Stimulated activated effector memory CD8-positive, alpha-beta T cell treated with anti-CD3 and anti-CD28 coated beads, Interleukin-12 subunit alpha, Interleukin-12 subunit beta, amount 100 ng/mL, for 72 hours (primary cell): ENCODE data around the gene ZSCAN5C.
A peak's percentile ranks its signal among the peaks of the same experiment; 100 is the strongest.
"Not testable (repeated sequence)": the region's sequence is repeated elsewhere in the genome, so short reads cannot be mapped to it uniquely, and the experiment has no call there.

Source experiments
- ATAC-seq: fragments of 150-1000 bp; cut with Tn5 transposase; 2 replicates; pipeline ENCODE4 v1.10.0; 2021
- DNase-seq, 2 donors: peaks; one replicate each; pipeline ENCODE4 v3.0.0; 2021 to 2022; ENCODE audit warnings: low spot score in 2 of 2
- H3K27ac Mint-ChIP-seq: one replicate; pipeline ENCODE4 v1.8.0; 2022; ENCODE audit warnings: mild to moderate bottlenecking, mixed read lengths
- H3K36me3 Mint-ChIP-seq: one replicate; pipeline ENCODE4 v1.8.0; 2022; ENCODE audit warnings: mild to moderate bottlenecking, mixed read lengths
- H3K4me1 Mint-ChIP-seq: one replicate; pipeline ENCODE4 v1.8.0; 2022; ENCODE audit warnings: mixed read lengths
- H3K4me3 Mint-ChIP-seq: one replicate; pipeline ENCODE4 v1.8.0; 2022; ENCODE audit warnings: mild to moderate bottlenecking, mixed read lengths
- H3K9me3 Mint-ChIP-seq: one replicate; pipeline ENCODE4 v1.8.0; 2022; ENCODE audit warnings: mixed read lengths

ZSCAN5C gene

GRCh38 chr19:56218961-56219360, 16.9 kb downstream of the ZSCAN5C start:
- ATAC-seq = no peak
- no peaks in the 10 kb centered on the region for H3K4me1 Mint-ChIP-seq
- no peak for DNase-seq

GRCh38 chr19:56221442-56221841, 19.4 kb downstream of the ZSCAN5C start:
- H3K36me3 Mint-ChIP-seq = peaks cover 10% of the 10 kb centered on the region
- H3K4me1 Mint-ChIP-seq, H3K9me3 Mint-ChIP-seq, H3K4me3 Mint-ChIP-seq, H3K27ac Mint-ChIP-seq, ATAC-seq, DNase-seq: not testable (repeated sequence)

More at GRCh38 chr19:56218961-56219360, 16.9 kb downstream of the ZSCAN5C start:
- H3K27ac Mint-ChIP-seq = no peak overlapping the region
- H3K9me3 Mint-ChIP-seq = no peaks in the 10 kb centered on the region
- H3K4me3 Mint-ChIP-seq = no peak overlapping the region
- peaks cover 10% of the 10 kb centered on the region for H3K36me3 Mint-ChIP-seq

GRCh38 chr19:56221851-56222250, 19.8 kb downstream of the ZSCAN5C start:
- no peak for DNase-seq
- no peak for ATAC-seq
- no peak overlapping the region for H3K27ac Mint-ChIP-seq
- peaks cover 10% of the 10 kb centered on the region for H3K36me3 Mint-ChIP-seq
- H3K4me3 Mint-ChIP-seq = no peak overlapping the region
- H3K4me1 Mint-ChIP-seq = no peaks in the 10 kb centered on the region
- no peaks in the 10 kb centered on the region for H3K9me3 Mint-ChIP-seq

- Mint-ChIP-seq H3K36me3 (peaks cover 10% of the 10 kb centered on the region), H3K4me1 (no peaks in the 10 kb centered on the region), H3K4me3 (no peak overlapping the region), H3K27ac (no peak overlapping the region), H3K9me3 (no peaks in the 10 kb centered on the region)
- ATAC-seq (no peak), DNase-seq (no peak)
Measured at GRCh38 chr19:56222901-56223300, 20.8 kb downstream of the ZSCAN5C start.

- Mint-ChIP-seq H3K9me3 (no peaks in the 10 kb centered on the region), H3K4me1 (no peaks in the 10 kb centered on the region), H3K36me3 (peaks cover 10% of the 10 kb centered on the region), H3K4me3 (no peak overlapping the region), H3K27ac (no peak overlapping the region)
- ATAC-seq = no peak
- no peak for DNase-seq
Measured at GRCh38 chr19:56223481-56223880, 21.4 kb downstream of the ZSCAN5C start.

GRCh38 chr19:56245121-56245740, 43.2 kb downstream of the ZSCAN5C start:
- DNase-seq = no peak
- H3K4me1 Mint-ChIP-seq = no peaks in the 10 kb centered on the region
- no peaks in the 10 kb centered on the region for H3K36me3 Mint-ChIP-seq
- no peak for ATAC-seq
- H3K9me3 Mint-ChIP-seq = no peaks in the 10 kb centered on the region
- H3K27ac Mint-ChIP-seq = no peak overlapping the region
- H3K4me3 Mint-ChIP-seq = no peak overlapping the region

GRCh38 chr19:56245764-56246163, 43.7 kb downstream of the ZSCAN5C start:
- H3K36me3 Mint-ChIP-seq, H3K4me1 Mint-ChIP-seq, H3K4me3 Mint-ChIP-seq, H3K27ac Mint-ChIP-seq, ATAC-seq, DNase-seq, H3K9me3 Mint-ChIP-seq: not testable (repeated sequence)

GRCh38 chr19:56248736-56249338, 46.8 kb downstream of the ZSCAN5C start:
- not testable (repeated sequence) for DNase-seq, H3K4me1 Mint-ChIP-seq, ATAC-seq, H3K9me3 Mint-ChIP-seq, H3K27ac Mint-ChIP-seq, H3K4me3 Mint-ChIP-seq, H3K36me3 Mint-ChIP-seq

GRCh38 chr19:56252699-56253422, 50.8 kb downstream of the ZSCAN5C start:
- no peaks in the 10 kb centered on the region for H3K9me3 Mint-ChIP-seq
- DNase-seq (peak; percentile 59 to 90), ATAC-seq (peak; percentile 69)
- H3K4me1 Mint-ChIP-seq = peaks cover 8% of the 10 kb centered on the region
- H3K36me3 Mint-ChIP-seq = no peaks in the 10 kb centered on the region
- peak overlapping the region; percentile 15 for H3K27ac Mint-ChIP-seq
- no peak overlapping the region for H3K4me3 Mint-ChIP-seq

- Mint-ChIP-seq H3K4me3 (no peak overlapping the region), H3K4me1 (peaks cover 8% of the 10 kb centered on the region), H3K36me3 (no peaks in the 10 kb centered on the region), H3K27ac (no peak overlapping the region), H3K9me3 (no peaks in the 10 kb centered on the region)
- DNase-seq (no peak), ATAC-seq (no peak)
Measured at GRCh38 chr19:56253737-56254136, 51.7 kb downstream of the ZSCAN5C start.

- no peaks in the 10 kb centered on the region for H3K4me1 Mint-ChIP-seq
- no peaks in the 10 kb centered on the region for H3K36me3 Mint-ChIP-seq
- no peak overlapping the region for H3K4me3 Mint-ChIP-seq
- no peak for ATAC-seq
- no peaks in the 10 kb centered on the region for H3K9me3 Mint-ChIP-seq
- H3K27ac Mint-ChIP-seq = no peak overlapping the region
- DNase-seq = no peak
Measured at GRCh38 chr19:56258272-56258671, 56.2 kb downstream of the ZSCAN5C start.
